ENCODE results near the gene SGMS1. TPM values are rescaled to one million over a fixed set of nuclear protein-coding genes. Genes with fewer than 3 reads are reported as not detected.

The SGMS1 gene
- total RNA-seq, 2 donors from 2014 or later: 32.5 to 35.9 TPM

GRCh38 chr10:50480054-50481007 lies 143.4 kb downstream of the SGMS1 start:
- Histone ChIP-seq H3K27me3 (no peaks in the 10 kb centered on the region), H3K4me3 (no peak overlapping the region), H3K27ac (no peak overlapping the region), H3K9me3 (peaks cover 0 to 12% of the 10 kb centered on the region in 2 donors), H3K4me1 (no peaks in the 10 kb centered on the region), H3K36me3 (no peaks in the 10 kb centered on the region)
- DNase-seq (ENCODE audit: low spot score): no peak
- TF ChIP-seq, protein P1, sequence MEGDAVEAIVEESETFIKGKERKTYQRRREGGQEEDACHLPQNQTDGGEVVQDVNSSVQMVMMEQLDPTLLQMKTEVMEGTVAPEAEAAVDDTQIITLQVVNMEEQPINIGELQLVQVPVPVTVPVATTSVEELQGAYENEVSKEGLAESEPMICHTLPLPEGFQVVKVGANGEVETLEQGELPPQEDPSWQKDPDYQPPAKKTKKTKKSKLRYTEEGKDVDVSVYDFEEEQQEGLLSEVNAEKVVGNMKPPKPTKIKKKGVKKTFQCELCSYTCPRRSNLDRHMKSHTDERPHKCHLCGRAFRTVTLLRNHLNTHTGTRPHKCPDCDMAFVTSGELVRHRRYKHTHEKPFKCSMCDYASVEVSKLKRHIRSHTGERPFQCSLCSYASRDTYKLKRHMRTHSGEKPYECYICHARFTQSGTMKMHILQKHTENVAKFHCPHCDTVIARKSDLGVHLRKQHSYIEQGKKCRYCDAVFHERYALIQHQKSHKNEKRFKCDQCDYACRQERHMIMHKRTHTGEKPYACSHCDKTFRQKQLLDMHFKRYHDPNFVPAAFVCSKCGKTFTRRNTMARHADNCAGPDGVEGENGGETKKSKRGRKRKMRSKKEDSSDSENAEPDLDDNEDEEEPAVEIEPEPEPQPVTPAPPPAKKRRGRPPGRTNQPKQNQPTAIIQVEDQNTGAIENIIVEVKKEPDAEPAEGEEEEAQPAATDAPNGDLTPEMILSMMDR (IDR thresholded peaks at IDR 0.05): no peak

- no peaks in the 10 kb centered on the region for H3K27me3 ChIP-seq
- no peak overlapping the region for H3K4me3 ChIP-seq
- no peak overlapping the region for H3K27ac ChIP-seq
- DNase-seq (ENCODE audit: low spot score): no peak
- peaks cover 0 to 5% of the 10 kb centered on the region in 2 donors for H3K4me1 ChIP-seq
- TF ChIP-seq, protein P1 (IDR thresholded peaks at IDR 0.05): no peak
- no peaks in the 10 kb centered on the region for H3K36me3 ChIP-seq
- no peaks in the 10 kb centered on the region for H3K9me3 ChIP-seq
These were observed 146.2 kb downstream of the SGMS1 start for GRCh38 chr10:50477287-50478203.

DNA sequence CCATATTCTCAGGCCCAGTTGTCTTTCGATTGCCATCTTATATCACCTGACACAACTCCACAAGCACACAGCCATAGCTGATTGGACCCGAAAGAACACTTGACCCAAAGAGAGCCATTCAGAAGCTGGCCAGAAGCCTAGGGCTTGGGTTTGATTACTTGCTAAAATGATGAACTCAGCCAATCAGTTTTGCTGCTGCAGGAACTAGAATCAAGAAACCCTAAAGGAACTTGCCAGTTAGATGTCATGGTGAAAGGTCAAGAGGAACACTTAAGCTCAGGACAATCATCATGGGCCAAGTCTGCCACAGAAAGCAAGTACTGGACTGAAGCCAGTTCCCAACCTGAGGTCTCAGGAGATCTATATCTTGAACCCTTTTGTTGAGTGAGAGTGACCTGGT lies 150.0 kb downstream of the SGMS1 start:
- Histone ChIP-seq H3K27ac (no peak overlapping the region), H3K27me3 (no peaks in the 10 kb centered on the region), H3K9me3 (no peaks in the 10 kb centered on the region), H3K36me3 (no peaks in the 10 kb centered on the region), H3K4me3 (no peak overlapping the region), H3K4me1 (peaks cover 0 to 31% of the 10 kb centered on the region in 2 donors)
- DNase-seq (ENCODE audit: low spot score): no peak
- TF ChIP-seq, protein P1 (IDR thresholded peaks at IDR 0.05): no peak

GRCh38 chr10:50472914-50473313 lies 150.8 kb downstream of the SGMS1 start:
- TF ChIP-seq, protein P1 (IDR thresholded peaks at IDR 0.05): no peak
- Histone ChIP-seq H3K9me3 (no peaks in the 10 kb centered on the region), H3K4me1 (peaks cover 0 to 34% of the 10 kb centered on the region in 2 donors), H3K4me3 (no peak overlapping the region), H3K36me3 (no peaks in the 10 kb centered on the region), H3K27me3 (no peaks in the 10 kb centered on the region), H3K27ac (no peak overlapping the region)
- DNase-seq (ENCODE audit: low spot score): no peak

DNA sequence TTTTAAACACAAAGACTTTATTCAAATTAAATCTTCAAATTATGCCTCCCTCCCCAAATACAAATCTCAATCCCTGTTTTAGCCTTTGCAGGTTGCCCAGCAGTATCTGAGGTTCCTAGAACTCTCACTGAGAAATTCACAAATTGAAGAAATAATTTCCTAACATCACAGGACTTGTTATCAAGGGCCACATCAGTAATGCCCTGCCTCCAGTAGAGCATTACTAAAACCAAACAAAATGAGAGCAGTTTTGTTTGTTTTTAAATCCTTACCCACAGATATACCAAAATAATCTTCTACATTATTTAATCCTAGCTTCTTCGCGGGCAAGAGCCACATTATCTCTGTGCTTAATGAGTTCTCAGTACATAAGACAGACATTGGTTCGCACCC lies 152.2 kb downstream of the SGMS1 start:
- peaks cover 0 to 34% of the 10 kb centered on the region in 2 donors for H3K4me1 ChIP-seq
- DNase-seq (ENCODE audit: low spot score): no peak
- no peaks in the 10 kb centered on the region for H3K9me3 ChIP-seq
- TF ChIP-seq, protein P1 (IDR thresholded peaks at IDR 0.05): no peak
- H3K27ac ChIP-seq: no peak overlapping the region
- H3K4me3 ChIP-seq: no peak overlapping the region
- H3K36me3 ChIP-seq: no peaks in the 10 kb centered on the region
- H3K27me3 ChIP-seq: no peaks in the 10 kb centered on the region

Data from right atrium auricular region (tissue), 2 donors.